Smooth muscle cell of the coronary artery (primary cell): ENCODE data around the gene LRRC37A. TPM values are rescaled to one million over a fixed set of nuclear protein-coding genes. Genes with fewer than 3 reads are reported as not detected.

ENCODE experiments used
- total RNA-seq: library from RNA; depleted of rRNA; stranded (reverse); fragments of >200 nt; gene quantifications from 2 replicates; pipeline ENCODE4 v1.2.3, GENCODE V29; 2014; ENCODE audit warnings: low replicate concordance

The LRRC37A gene
- 0.70 and 1.2 TPM in 2 replicates for total RNA-seq

DNA sequence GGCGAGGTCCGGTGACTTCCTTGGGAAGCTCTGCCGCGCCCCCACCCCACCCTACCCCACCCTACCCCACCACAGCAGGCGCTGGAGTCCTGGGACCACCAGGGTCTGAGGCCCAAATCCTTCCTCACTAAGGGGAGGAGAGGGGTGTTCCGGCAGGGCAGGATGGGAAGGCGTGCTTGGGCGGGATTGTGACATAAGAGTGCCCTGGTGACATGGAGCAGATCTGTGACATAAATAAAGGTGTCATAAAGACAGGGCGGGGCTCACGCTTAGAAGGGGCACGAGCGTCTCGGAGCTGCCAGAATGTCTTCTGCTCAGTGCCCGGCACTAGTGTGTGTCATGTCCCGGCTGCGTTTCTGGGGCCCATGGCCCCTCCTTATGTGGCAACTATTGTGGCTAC, at the start of gene LRRC37A:
Gene LRRC37A (plus strand): TSS at position 301 of the 400 bp plus-strand sequence. CDS start 3 bp downstream, at position 304.

DNA sequence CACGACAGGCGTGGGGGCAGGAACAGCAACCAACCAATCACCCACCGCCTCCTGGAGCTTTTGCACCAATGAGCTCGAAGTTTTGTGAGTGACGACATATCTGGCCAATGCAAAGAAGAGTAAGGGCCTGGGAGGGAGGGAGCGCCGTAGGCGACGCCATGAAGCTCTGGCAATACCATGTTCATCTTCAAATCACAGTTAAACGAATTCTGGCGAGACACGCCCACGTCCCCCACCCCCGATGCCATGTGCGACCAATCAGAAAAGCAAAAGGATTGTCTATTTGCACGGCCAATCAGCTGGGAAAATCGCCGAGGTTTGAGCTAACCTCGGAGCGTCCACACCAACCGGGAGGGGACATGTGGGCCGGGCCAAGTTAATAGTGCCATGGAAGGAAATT, 66.8 kb downstream of the LRRC37A start, which contains the start of gene ARL17B:
Gene ARL17B (minus strand): TSS at position 12 of the 400 bp plus-strand sequence. CDS start 3,369 bp downstream, outside the sequence.

Other genes with a start within 250 kb of the LRRC37A start
- gene KANSL1, start 101.7 kb upstream of the LRRC37A start, total RNA-seq, result 35.8 and 41.9 TPM in 2 replicates
- gene ARL17B, start 66.6 kb downstream of the LRRC37A start, total RNA-seq, result 2.0 and 2.2 TPM in 2 replicates
- gene LRRC37A2, start 217.3 kb downstream of the LRRC37A start, total RNA-seq, result 1.2 and 1.6 TPM in 2 replicates